K562 (cell line): ENCODE measurements around the gene GRAMD2A. TPM values are rescaled to one million over a fixed set of nuclear protein-coding genes. Genes with fewer than 3 reads are reported as not detected.

Source experiments
- CTCFL ChIP-seq: IDR thresholded peaks from 2 replicates; pipeline ENCODE4 v1.6.1; 2011; ENCODE audit warnings: borderline replicate concordance, low read depth, mild to moderate bottlenecking, moderate library complexity, low read length; ENCODE audit not compliant: insufficient read depth, poor library complexity, severe bottlenecking
- EZH2 ChIP-seq: IDR thresholded peaks from 2 replicates; pipeline ENCODE4 v1.6.1; 2012; ENCODE audit warnings: low read depth, mild to moderate bottlenecking, inconsistent platforms, low read length, borderline replicate concordance
- RBM39 ChIP-seq: fragments of 200-400 bp; formaldehyde crosslinking; optimal IDR thresholded peaks from 2 replicates; pipeline ENCODE3; 2018; ENCODE audit warnings: low read depth, low read length
- REST ChIP-seq, 2 experiments: fragments of 450-650 bp; formaldehyde crosslinking in 1 of 2; IDR thresholded peaks; 2 replicates each; pipeline versions ENCODE4 v1.4.0 to v1.6.1; 2014 to 2020; ENCODE audit warnings: mild to moderate bottlenecking in 2 of 2, borderline replicate concordance in 1 of 2, low read depth in 1 of 2
- ZBTB40 ChIP-seq, 2 experiments: fragments of 450-650 bp in 1 of 2; sonication (generic) in 1 of 2; formaldehyde crosslinking in 1 of 2; IDR thresholded peaks; 2 replicates each; pipeline versions ENCODE4 v1.7.1 to v1.9.0; 2016 to 2022; ENCODE audit warnings: inconsistent platforms in 1 of 2, mild to moderate bottlenecking in 1 of 2, missing genetic modification reagents in 1 of 2
- polyA plus RNA-seq, 8 experiments: library from polyadenylated mRNA; depleted of rRNA in 4 of 8; stranded (reverse) in 5 of 8; unstranded in 3 of 8; fragments of >200 nt; fragmentation: Nextera tagmentation in 2 of 8; fragmentation: Illumina TruSeq in 1 of 8; extraction: Ambion mirVana in 2 of 8; extraction: Trizol in 1 of 8; gene quantifications; 2 replicates each; pipeline versions ENCODE4 v1.2.1 to v1.2.3, GENCODE V29; 2011 to 2014; ENCODE audit warnings: inconsistent platforms in 1 of 8, missing spikeins in 1 of 8
- total RNA-seq, 7 experiments: library from RNA; depleted of rRNA in 6 of 7; stranded (reverse); fragments of >200 nt in 6 of 7; fragmentation: Illumina TruSeq in 2 of 7; extraction: Trizol in 2 of 7; gene quantifications; 2 replicates each; pipeline versions ENCODE4 v1.2.1 to v1.2.3, GENCODE V29; 2011 to 2021; ENCODE audit warnings: low replicate concordance in 1 of 7

Gene GRAMD2A
- total and polyA plus RNA-seq, 9 of the 15 experiments (the other 6 are each of a cell fraction or from before 2014, with no cell fraction given), result 0.08 to 0.22 TPM; not detected in 7

GRCh38 chr15:72199721-72200212 lies 2.2 kb upstream of the GRAMD2A start (continued):
- peak; percentile 56; the same call in 1 of the 2 replicates for TF ChIP-seq REST (IDR thresholded peaks at IDR 0.05; ENCODE audit: borderline replicate concordance)
- TF ChIP-seq REST (CRISPR knock-in tag; IDR thresholded peaks at IDR 0.05; ENCODE audit: low read depth), result no peak
- no peak for TF ChIP-seq EZH2
- TF ChIP-seq RBM39, result peak; percentile 56
- 0 out of 2 replicates have a peak, but pooled peaks have one; percentile 20 for TF ChIP-seq ZBTB40 (IDR thresholded peaks at IDR 0.05)
- no peak for TF ChIP-seq ZBTB40 (CRISPR knock-in tag; IDR thresholded peaks at IDR 0.05)
- TF ChIP-seq CTCFL, result peak; percentile 71
